Stomach (tissue), 4 donors: ENCODE measurements around the gene TIMM8B.

ENCODE experiments used
- CTCF ChIP-seq, 7 experiments: fragments of 450-650 bp in 4 of 7; fragments of 200-600 bp in 3 of 7; sonication (generic) in 3 of 7; IDR thresholded peaks; one replicate each; pipeline ENCODE4 v1.5.1; 2016 to 2019; ENCODE audit warnings: antibody characterized with exemption in 7 of 7, control low read depth in 2 of 7, mild to moderate bottlenecking in 1 of 7
- POLR2A ChIP-seq, 4 donors: fragments of 450-650 bp; IDR thresholded peaks; one replicate each; pipeline ENCODE4 v1.6.1; 2016; ENCODE audit warnings: antibody characterized with exemption in 4 of 4, control low read depth in 2 of 4, mild to moderate bottlenecking in 1 of 4, moderate library complexity in 1 of 4
- POLR2AphosphoS5 ChIP-seq, 3 donors: sonication (generic); formaldehyde crosslinking; IDR thresholded peaks; one replicate each; pipeline ENCODE4 v1.6.1; 2016; ENCODE audit warnings: antibody characterized with exemption in 3 of 3

GRCh38 chr11:112121981-112122615 lies 35.5 kb upstream of the TIMM8B start:
- TF ChIP-seq CTCF (IDR thresholded peaks at IDR 0.05) = no peak
- no peak for TF ChIP-seq POLR2AphosphoS5 (IDR thresholded peaks at IDR 0.05)
- no peak for TF ChIP-seq POLR2A (IDR thresholded peaks at IDR 0.05)
